ENCODE measurements around the gene PTPA. TPM values are rescaled to one million over a fixed set of nuclear protein-coding genes. Genes with fewer than 3 reads are reported as not detected.

The PTPA gene
- total and polyA plus RNA-seq, 9 of the 15 experiments (the other 6 are each of a cell fraction or from before 2014, with no cell fraction given): 1.7 to 121 (median 72.6) TPM

GRCh38 chr9:129068990-129069861, 42.0 kb upstream of the PTPA start (continued):
- TF ChIP-seq E2F5 (CRISPR knock-in tag; IDR thresholded peaks at IDR 0.05): peak; percentile 93; the same call in 1 of the 2 replicates
- no peak; the same call in 1 of the 2 replicates for TF ChIP-seq ZNF263 (CRISPR knock-in tag; IDR thresholded peaks at IDR 0.05; ENCODE audit: borderline replicate concordance)
- TF ChIP-seq, protein P1, sequence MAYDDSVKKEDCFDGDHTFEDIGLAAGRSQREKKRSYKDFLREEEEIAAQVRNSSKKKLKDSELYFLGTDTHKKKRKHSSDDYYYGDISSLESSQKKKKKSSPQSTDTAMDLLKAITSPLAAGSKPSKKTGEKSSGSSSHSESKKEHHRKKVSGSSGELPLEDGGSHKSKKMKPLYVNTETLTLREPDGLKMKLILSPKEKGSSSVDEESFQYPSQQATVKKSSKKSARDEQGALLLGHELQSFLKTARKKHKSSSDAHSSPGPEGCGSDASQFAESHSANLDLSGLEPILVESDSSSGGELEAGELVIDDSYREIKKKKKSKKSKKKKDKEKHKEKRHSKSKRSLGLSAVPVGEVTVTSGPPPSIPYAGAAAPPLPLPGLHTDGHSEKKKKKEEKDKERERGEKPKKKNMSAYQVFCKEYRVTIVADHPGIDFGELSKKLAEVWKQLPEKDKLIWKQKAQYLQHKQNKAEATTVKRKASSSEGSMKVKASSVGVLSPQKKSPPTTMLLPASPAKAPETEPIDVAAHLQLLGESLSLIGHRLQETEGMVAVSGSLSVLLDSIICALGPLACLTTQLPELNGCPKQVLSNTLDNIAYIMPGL (CRISPR knock-in tag; IDR thresholded peaks at IDR 0.05): no peak; the same call in 1 of the 2 replicates
- peak; percentile 99 for TF ChIP-seq ZNF589 (CRISPR knock-in tag; IDR thresholded peaks at IDR 0.05; ENCODE audit: low read depth)
- peak; percentile 82 for TF ChIP-seq ETV1 (tag; conservative IDR thresholded peaks at IDR 0.05; ENCODE audit: low read depth)
- no peak for TF ChIP-seq SAFB2 (IDR thresholded peaks at IDR 0.05; ENCODE audit: borderline replicate concordance, low read depth, low read length, severe bottlenecking)
- no peak for TF ChIP-seq ZNF133 (CRISPR knock-in tag; IDR thresholded peaks at IDR 0.05)
- TF ChIP-seq SP2 (IDR thresholded peaks at IDR 0.05; ENCODE audit: extremely low read depth, low read depth, low read length, poor library complexity, severe bottlenecking): peak; percentile 10
- no peak for TF ChIP-seq BRCA1 (IDR thresholded peaks at IDR 0.05)
- no peak for TF ChIP-seq BRCA1 (CRISPR knock-in tag; IDR thresholded peaks at IDR 0.05)
- TF ChIP-seq CBFB (CRISPR knock-in tag; IDR thresholded peaks at IDR 0.05): peak; percentile 100
- no peak for TF ChIP-seq MCM5 (IDR thresholded peaks at IDR 0.05; ENCODE audit: low read depth)
- TF ChIP-seq ZZZ3 (IDR thresholded peaks at IDR 0.05): no peak
- TF ChIP-seq NCOR1 (IDR thresholded peaks at IDR 0.05): peak; percentile 99
- TF ChIP-seq, protein P2, sequence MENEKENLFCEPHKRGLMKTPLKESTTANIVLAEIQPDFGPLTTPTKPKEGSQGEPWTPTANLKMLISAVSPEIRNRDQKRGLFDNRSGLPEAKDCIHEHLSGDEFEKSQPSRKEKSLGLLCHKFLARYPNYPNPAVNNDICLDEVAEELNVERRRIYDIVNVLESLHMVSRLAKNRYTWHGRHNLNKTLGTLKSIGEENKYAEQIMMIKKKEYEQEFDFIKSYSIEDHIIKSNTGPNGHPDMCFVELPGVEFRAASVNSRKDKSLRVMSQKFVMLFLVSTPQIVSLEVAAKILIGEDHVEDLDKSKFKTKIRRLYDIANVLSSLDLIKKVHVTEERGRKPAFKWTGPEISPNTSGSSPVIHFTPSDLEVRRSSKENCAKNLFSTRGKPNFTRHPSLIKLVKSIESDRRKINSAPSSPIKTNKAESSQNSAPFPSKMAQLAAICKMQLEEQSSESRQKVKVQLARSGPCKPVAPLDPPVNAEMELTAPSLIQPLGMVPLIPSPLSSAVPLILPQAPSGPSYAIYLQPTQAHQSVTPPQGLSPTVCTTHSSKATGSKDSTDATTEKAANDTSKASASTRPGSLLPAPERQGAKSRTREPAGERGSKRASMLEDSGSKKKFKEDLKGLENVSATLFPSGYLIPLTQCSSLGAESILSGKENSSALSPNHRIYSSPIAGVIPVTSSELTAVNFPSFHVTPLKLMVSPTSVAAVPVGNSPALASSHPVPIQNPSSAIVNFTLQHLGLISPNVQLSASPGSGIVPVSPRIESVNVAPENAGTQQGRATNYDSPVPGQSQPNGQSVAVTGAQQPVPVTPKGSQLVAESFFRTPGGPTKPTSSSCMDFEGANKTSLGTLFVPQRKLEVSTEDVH (IDR thresholded peaks at IDR 0.05; ENCODE audit: low read depth, partially characterized antibody): peak; percentile 88
- TF ChIP-seq E2F4 (CRISPR knock-in tag; IDR thresholded peaks at IDR 0.05; ENCODE audit: low read depth): no peak; the same call in 1 of the 2 replicates
- no peak for TF ChIP-seq SAP30 (IDR thresholded peaks at IDR 0.05; ENCODE audit: borderline replicate concordance, insufficient read depth, low read depth, low read length, poor library complexity, severe bottlenecking)
- TF ChIP-seq NUFIP1 (IDR thresholded peaks at IDR 0.05; ENCODE audit: partially characterized antibody): peak; percentile 82
- no peak for TF ChIP-seq ARID2 (IDR thresholded peaks at IDR 0.05)
